ENCODE results near the gene CYP4B1.

GRCh38 chr1:46804027-46804889 is 5.4 kb downstream of the CYP4B1 start:
- TF ChIP-seq CTCF (conservative IDR thresholded peaks at IDR 0.05) (no peak), EZH2 (IDR thresholded peaks at IDR 0.05; ENCODE audit: low read depth) (no peak)

All from PC-9 (cell line).